Head of caudate nucleus (tissue), 42 donors: ENCODE measurements around the gene IL12RB2.

ENCODE experiments used
- DNase-seq, 42 donors: peaks; one replicate each; pipeline versions ENCODE4 v3.0.0 to v3.0.0-alpha.2; 2020 to 2021; ENCODE audit warnings: mixed read lengths in 7 of 42
- intact Hi-C: fragments of 100-400 bp; cut with DNase I; formaldehyde crosslinking; loops from one replicate; pipeline ENCODE4 v1.15.0; 2022

Gene IL12RB2

DNA sequence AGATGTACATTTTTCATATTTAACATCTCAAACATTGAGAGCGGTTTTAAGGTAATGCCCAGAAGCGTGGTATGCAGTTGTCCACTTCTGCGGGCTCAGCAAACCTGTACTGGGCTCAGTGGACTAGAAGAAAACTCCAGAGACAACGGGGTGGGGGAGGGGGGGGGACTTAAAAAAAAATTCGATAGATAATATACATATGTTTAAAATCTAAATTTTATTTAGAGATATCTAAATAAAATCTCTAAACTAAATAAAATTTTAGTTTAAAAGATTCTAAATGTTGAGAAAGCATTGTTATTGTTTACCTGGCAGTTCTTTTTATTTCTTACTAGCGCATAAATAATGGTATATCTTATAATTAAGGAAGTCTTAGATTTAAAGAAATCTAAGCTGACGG lies 1.1 kb upstream of the IL12RB2 start:
- intact Hi-C loops = no loop called here
- DNase-seq = no peak

DNA sequence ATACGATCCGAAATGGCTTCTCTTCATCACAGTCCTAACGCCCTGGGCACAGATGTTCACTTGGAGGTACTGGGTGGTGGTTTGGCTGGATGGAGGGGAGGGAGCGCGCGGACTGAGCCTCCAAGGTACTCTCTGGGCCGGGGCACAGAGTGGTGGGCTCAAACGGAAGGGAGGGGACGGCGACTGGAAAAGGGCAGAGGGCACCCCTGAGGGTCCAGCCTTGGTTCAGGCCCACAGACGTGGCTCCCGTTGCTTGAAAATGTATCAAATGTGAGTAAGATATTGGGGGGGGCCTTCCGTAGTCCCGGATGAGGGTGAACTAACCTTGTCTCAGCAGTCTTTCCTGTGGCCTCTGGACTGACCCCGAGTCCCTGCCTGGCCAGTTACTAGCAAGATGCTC lies 463 bp downstream of the IL12RB2 start:
- no peak for DNase-seq
- intact Hi-C loops = no loop called here

DNA sequence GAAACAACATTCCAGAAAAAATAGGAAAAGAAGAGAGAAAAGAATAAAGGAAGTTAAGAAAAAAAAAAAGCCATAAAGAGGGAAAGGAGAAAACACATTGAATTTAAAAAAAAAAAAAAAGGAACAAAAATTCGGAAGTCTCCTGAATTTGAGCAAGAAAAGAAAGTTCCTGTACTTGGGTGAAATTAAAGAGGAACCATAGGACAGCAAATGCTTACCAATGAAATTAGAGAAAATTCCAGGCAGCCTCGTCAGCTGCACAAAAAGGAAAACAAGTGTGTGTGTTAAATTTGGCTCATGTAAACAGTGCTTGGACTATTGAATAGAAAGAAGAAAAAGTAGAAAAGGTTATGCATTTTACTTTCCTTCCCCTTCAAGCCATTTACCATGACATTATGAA lies 4.9 kb downstream of the IL12RB2 start:
- DNase-seq = no peak
- intact Hi-C loops = no loop called here

DNA sequence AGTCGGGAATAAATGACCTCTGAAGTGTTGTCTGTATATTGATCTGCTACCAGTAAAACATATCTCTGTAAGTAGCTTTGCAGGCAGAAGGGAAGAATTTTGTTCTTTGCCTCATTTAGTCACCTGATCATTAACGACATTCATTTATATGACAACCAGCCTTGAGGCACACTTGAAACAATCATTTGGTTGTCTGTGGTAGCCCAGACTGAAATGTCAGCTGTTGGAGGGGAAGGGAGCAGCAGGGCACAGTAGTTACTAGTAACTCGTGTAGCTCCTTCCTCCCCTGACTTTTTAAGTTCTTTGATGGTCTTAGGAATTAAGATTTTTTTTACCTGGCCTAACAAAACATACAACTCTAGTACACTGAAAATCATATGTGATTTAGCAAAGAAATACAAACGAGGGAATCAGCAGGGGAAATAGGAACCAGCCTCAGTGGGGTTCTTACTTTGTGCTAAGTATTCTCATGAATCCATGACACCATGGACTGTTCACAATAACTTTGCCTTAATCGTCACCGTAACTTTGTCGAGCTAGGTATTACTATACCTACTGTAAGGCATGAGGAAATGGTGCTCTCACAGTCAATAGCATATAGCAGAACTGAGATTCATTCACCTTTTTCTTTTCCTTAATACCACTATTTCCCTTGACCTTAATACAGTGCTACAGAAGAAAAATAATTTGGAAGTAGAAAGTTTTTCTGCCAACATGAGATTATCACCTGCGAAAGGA lies 6.4 kb downstream of the IL12RB2 start:
- intact Hi-C loops = no loop called here

DNA sequence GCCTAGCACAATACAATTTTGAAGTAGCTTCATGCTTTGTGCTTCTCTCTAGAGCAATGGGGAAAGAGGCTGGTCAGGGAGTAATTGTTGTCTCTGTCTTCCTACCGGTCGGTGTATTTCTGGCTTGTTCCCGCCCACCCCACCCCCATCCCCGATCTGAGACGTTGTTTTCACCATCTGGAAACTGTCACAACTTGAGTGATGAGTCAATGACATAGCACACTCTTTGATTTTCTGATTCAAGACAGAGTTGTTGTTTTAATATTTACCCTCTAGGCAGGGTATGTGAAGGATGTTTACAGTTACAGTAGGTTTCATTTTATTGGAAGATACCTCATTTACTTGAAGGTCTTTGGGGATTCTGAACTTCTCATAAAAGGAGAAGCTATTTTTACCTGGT lies 7.0 kb downstream of the IL12RB2 start:
- no peak for DNase-seq
- intact Hi-C loops = no loop called here

More for the DNA sequence above, 6.4 kb downstream of the IL12RB2 start:
- no peak for DNase-seq

DNA sequence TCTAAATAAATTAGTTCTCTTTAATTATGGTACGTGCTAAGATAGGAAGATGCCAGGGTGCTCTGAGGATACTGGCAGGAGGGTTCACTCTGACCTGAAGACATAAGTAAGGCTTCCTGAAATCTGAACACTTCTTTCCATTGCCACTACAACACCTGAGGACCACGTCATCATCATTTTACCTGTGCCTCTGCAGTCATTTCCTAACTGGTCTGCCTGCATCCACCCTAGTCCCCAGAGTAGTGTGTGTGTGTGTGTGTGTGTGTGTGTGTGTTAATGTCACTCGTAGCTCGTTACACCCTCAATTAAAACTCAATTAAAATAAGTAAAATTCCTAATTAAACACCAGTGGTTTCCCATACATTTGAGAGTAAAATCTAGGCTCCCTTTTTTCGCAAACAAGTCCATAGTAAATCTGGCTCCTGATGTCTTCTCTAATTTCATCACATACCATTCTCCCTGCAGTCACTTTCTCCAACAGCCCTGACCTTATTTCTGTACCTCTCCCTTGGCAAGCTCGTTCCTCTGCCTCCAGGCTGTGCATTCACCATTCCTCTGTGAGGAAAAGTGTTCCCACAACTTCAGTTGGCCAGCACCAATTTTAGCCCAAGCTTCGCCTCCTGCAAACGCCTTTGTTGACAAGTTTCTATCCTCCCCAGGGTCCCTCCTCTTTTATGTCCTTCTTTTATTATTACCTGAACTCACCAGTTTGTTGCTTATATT lies 8.7 kb downstream of the IL12RB2 start:
- intact Hi-C loops = no loop called here
- DNase-seq = no peak

DNA sequence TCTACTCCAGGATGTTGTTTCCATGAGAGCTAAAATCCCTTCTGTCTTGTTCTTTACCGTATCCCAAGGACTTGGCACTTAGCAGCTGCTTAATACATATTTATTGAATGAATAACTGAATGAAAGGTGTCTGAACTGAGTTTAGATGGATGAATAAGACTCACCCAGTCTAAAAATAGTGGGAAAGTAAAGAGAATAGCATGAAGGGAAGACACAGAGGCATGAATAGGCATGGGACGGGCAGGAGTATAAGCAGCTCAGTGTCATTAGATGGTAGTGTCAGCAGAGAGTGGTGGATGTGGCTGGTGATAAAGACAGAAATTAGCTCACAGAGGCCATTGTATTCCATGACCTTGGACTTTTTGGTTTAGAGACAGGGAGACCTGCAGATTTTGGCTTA lies 9.2 kb downstream of the IL12RB2 start:
- intact Hi-C loops = no loop called here
- no peak for DNase-seq

DNA sequence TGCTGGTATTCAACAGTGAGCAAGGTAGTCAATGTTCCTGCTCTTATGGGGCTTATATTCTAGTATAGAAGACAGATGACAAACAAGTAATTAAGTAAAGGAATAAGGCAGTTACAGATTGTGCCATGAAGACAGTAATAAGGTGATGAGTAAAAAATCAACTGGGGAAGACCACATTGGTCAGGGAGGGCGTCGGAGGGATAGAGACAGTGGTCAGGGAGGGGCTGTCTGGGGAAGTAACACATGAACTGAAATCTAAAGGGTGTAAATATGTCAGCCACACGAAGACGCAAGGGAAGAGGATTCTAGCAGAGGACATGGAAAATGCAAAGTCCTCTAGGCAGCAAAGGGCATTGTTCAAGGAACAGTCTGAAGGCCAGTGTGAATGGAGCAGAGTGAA lies 10.1 kb downstream of the IL12RB2 start:
- no peak for DNase-seq
- intact Hi-C loops = no loop called here

DNA sequence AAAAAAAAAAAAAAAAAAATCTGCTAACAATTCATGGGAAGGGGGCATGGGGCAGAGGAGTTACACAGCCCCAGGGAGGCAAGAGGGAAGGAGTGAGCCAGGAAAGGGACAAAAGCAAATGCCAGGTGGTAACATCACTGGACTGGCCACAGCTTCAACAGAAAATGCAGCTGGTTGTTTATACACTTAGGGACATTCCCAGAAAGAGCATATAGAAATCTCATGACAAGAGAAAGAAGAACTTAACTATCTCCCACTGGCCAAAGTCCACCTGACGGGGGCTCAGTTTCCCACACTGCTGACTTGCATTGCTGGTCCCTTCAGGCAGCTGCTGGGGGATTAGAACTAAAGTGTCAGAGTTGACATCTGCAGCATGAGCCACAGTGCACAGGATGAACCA lies 14.8 kb downstream of the IL12RB2 start:
- DNase-seq = no peak
- intact Hi-C loops = no loop called here

DNA sequence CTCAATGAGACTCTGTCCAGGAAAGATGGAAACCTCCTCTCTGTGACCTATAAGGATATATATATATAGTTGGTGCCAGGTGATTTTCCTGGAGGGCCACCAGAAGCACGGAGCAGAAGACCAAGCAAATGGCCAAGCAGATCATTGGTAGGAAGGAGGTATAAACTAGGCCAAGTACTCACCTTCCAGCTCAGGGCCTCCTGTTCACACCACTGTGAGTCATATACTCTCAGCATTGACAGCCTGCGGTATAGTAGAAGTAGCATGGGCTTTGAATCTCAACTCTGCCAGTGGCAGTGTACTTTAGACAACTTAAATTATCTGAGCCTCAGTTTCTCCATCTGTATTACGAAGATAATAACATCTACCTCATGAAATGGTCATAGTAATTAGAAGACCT lies 15.4 kb downstream of the IL12RB2 start:
- intact Hi-C loops = no loop called here
- no peak for DNase-seq

DNA sequence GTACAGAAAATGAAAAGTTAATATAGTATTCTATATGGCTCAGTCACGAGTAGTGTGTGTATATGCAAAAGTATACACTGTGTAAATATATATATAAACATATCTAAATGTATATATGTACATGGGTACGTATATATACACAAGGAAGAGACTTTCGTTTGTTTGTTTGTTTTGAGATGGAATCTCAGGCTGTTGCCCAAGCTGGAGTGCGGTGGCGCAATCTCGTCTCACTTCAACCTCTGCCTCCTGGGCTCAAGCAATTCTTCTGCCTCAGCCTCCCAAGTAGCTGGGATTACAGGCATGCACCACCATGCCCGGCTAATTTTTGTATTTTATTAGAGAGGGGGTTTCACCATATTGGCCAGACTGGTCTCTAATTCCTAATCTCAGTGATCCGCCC lies 16.4 kb downstream of the IL12RB2 start:
- intact Hi-C loops = no loop called here

DNA sequence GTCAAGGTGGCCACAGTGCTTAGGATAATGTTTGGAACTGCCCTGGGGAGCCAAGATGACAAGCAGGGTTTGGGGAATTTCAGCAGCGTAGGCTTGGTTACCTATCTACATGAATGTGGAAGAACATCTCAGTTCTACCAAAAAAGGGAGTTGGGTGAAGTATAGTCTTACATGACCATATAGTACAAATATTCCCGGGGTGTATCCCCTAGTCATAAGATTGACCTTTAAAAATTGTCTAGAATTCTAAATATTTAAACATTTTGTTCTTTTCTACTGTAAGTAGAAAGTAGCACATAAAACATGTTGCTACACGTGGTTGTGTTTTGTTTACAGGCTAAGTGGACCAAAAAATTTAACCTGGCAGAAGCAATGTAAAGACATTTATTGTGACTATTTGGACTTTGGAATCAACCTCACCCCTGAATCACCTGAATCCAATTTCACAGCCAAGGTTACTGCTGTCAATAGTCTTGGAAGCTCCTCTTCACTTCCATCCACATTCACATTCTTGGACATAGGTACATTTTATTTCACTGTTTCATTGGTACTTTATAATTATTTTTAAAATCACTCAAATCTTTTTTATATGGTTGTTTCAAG lies 20.3 kb downstream of the IL12RB2 start:
- intact Hi-C loops = no loop called here
- no peak for DNase-seq

More for the DNA sequence above, 16.4 kb downstream of the IL12RB2 start:
- DNase-seq = no peak

DNA sequence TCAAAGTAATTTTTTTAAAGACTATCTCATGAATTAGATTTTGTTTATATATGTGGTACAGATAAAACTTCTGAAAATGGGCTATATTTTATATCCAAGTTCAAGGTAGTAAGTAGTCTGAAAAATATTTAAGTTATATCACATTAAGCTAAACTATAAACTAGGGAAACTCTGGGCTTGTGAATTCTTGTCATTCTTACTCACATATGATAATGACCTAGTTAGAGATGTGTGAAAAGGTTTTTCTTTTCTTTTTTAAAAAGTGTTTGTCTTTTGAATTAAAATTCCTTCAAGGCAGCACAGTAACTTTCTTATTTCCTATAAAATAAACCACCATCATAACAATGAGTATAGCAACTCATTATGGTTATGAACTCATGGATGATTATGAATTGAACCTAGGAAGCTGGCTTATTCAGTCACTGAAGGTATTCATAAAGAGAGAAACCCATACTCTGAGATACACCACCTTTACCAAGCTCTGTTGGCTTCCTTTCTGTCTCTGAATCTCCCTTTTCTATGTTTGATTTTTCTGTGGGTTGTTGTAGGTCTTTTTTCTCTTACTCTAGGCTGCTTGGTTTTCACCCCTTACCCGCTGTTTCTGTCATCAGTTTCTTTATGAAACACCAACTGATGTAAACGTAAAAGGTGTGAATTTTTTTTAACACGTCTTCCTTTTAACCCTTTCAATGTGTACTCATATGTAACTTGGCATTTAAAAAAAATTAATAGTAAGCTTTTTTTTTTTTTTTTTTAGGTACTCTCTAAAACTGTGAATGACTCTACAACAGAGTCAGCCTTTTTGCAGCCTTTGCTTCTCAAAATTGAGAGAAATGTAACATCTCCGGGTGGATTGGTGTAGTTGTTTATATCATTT lies 25.2 kb downstream of the IL12RB2 start:
- no peak for DNase-seq

DNA sequence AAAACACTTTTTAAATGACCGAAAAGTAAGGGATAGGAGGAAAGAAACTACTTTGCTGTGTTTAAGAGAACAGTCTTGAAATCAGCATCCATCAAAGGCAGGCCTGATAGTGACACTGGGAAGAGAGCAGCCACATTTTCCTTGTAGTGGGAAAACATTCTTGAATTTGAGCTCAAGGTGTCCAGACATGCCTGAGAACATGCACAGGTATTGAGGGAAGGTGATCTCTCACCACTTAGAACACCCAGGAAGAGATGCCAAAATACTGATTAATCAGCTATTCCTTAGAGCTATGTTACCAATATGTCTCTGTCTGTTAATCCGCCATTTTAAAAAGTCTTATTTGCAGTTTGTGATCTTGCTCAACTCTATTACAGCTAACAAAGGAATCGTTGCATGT lies 25.9 kb downstream of the IL12RB2 start:
- intact Hi-C loops = no loop called here
- DNase-seq = no peak

More for the DNA sequence above, 25.2 kb downstream of the IL12RB2 start:
- intact Hi-C loops = no loop called here

DNA sequence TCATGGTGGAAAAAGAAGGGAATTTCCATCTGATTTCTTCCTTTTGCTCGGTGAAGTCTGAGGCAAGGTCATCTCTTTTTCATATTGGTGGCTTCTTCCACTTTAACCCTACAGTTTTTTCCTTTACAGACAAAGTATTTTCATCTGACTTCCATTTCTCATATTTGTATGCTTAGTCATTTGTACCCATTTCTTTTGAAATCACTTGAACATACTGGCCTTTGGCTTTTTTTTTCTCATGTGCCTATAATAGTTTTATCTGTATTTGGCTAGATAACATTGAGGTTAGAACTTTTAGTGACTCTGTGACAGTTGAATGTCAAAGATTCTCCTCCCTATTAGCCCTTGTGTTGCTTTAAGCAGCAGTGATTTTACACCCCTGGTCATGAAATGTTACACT lies 27.7 kb downstream of the IL12RB2 start:
- no peak for DNase-seq
- intact Hi-C loops = no loop called here

DNA sequence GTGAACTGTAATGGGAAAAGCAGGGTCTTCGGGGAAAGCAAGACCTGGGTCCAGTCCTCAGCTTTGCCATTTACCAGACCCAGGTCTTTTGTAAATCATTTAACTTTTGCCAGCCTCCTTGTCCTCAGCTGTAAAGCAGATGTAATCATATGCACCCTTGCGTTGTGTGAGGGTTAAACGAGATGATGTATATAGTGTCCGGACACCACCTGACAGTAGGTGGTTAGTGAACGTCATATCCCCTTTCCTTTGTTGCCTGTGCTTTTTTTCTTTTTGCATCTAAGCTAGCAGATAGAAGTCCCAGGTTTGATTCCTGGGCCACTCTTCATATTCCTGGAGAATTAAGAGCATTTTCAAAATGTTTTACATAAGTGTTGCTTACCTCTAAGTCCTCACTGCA lies 28.5 kb downstream of the IL12RB2 start:
- no peak for DNase-seq
- intact Hi-C loops = no loop called here

DNA sequence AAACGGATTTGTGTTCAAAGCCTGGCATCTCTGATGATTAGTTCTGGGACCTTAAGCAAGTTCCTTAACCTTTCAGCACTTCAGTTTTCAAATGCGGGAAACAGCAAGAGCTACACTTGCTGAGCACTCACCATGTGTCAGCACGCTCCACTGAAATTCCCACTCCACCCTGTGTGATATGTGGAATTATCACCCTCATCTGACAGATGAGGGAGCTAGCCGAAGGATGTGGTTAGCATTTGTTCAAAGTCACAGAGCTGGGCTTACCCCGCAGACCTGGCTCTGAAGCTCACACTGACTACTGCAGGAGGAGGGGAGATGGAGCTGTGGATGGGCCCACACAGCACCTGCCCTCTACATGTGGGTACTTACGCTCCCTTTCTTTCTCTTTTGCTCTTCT lies 29.1 kb downstream of the IL12RB2 start:
- DNase-seq = no peak

DNA sequence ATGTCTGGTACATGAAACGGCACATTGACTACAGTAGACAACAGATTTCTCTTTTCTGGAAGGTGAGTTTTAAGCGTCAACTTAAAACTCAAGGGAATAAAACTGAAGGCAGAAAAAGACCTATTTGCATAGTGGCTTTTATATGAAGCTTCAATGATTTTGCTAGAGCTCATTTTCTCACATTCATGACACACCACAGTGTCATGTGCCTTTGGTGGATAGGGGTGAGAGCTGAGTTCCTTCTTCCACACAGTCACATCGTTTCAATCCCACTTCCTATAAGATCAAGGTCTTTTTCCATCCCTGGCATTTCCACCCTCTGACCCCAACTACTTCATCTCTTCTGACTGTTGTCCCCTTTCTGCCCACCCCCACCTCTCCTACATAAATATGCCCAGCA lies 31.0 kb downstream of the IL12RB2 start:
- intact Hi-C loops = no loop called here
- no peak for DNase-seq

More for the DNA sequence above, 29.1 kb downstream of the IL12RB2 start:
- intact Hi-C loops = no loop called here

DNA sequence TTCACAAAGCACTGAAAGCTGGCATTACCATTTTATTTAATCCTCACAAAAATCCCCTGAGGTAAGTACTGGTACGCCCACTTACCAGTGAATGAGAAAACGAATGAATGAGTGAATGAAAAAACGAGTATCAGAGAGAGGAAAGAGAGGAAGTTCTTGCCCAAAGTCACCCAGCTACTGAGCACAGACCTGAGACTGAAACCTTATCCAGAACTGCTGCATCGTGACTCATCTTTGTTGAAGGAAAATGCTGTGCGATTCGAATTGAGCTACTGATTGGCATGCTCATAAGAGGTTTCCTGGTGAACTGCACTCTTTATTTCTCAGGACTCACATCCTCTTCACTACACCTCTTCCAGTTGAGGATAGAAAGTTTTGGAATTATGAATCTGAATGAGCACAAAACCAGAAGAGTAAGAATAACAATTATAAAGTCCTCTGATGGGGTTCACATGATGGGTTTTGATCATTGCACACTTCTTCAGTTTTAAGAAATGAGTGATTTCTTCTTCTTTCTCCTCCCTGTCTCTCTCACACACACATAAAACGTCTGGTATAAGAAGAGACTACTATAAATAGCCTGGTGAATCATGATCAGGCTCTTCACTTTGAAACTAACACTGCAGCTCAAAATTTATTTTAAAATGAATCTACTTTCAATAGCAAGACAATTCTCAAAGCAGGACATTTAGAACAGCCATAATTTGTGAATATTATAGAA lies 32.1 kb downstream of the IL12RB2 start:
- intact Hi-C loops = no loop called here
- peak in 19 of 42 donors; percentile 6 to 69 (median 26) for DNase-seq
